Trophoblast cell (in vitro differentiated cells and primary cell): ENCODE data around the gene NMT1.
"Not testable (repeated sequence)": the region's sequence is repeated elsewhere in the genome, so short reads cannot be mapped to it uniquely, and the experiment has no call there.

ENCODE experiments used
- DNase-seq, 2 donors: peaks; one replicate each; pipeline ENCODE4 v3.0.0-alpha.2; 2016
- H2AFZ ChIP-seq: 2 replicates; pipeline ENCODE4 v1.6.1; 2013; ENCODE audit warnings: low read length, moderate library complexity, mild to moderate bottlenecking; ENCODE audit not compliant: insufficient read depth, poor library complexity
- H2AK5ac ChIP-seq: 2 replicates; pipeline ENCODE4 v1.6.1; 2013; ENCODE audit warnings: mild to moderate bottlenecking, low read length
- H2BK120ac ChIP-seq: 2 replicates; pipeline ENCODE4 v1.6.1; 2013; ENCODE audit warnings: low read length, mild to moderate bottlenecking, moderate library complexity; ENCODE audit not compliant: insufficient read depth, poor library complexity
- H2BK12ac ChIP-seq: 2 replicates; pipeline ENCODE4 v1.6.1; 2013; ENCODE audit warnings: mild to moderate bottlenecking, low read length, moderate library complexity
- H2BK5ac ChIP-seq: 2 replicates; pipeline ENCODE4 v1.6.1; 2013; ENCODE audit warnings: low read length, low read depth, moderate library complexity, mild to moderate bottlenecking; ENCODE audit not compliant: poor library complexity
- H3K14ac ChIP-seq: 2 replicates; pipeline ENCODE4 v1.6.1; 2013; ENCODE audit warnings: mild to moderate bottlenecking, low read length
- H3K18ac ChIP-seq: 2 replicates; pipeline ENCODE4 v1.6.1; 2013; ENCODE audit warnings: mild to moderate bottlenecking, low read length
- H3K23ac ChIP-seq: 2 replicates; pipeline ENCODE4 v1.6.1; 2013; ENCODE audit warnings: low read length
- H3K27ac ChIP-seq: 2 replicates; pipeline ENCODE4 v1.5.1; 2013; ENCODE audit warnings: low read depth, mild to moderate bottlenecking, inconsistent platforms, low read length, moderate library complexity
- H3K27me3 ChIP-seq: 2 replicates; pipeline ENCODE4 v1.6.1; 2013; ENCODE audit warnings: inconsistent platforms, mild to moderate bottlenecking, low read length, moderate library complexity; ENCODE audit not compliant: insufficient read depth
- H3K36me3 ChIP-seq, 2 experiments: 1 replicate in 1 of 2; 2 replicates in 1 of 2; pipeline ENCODE4 v1.6.1; 2013; ENCODE audit warnings: low read length in 2 of 2, mild to moderate bottlenecking in 2 of 2, moderate library complexity in 1 of 2; ENCODE audit not compliant: insufficient read depth in 2 of 2, control insufficient read depth in 1 of 2
- H3K4ac ChIP-seq: 2 replicates; pipeline ENCODE4 v1.6.1; 2013; ENCODE audit warnings: low read depth, mild to moderate bottlenecking, low read length, moderate library complexity
- H3K4me1 ChIP-seq, 2 experiments: 1 replicate in 1 of 2; 2 replicates in 1 of 2; pipeline ENCODE4 v1.6.1; 2013; ENCODE audit warnings: low read length in 2 of 2, mild to moderate bottlenecking in 2 of 2, moderate library complexity in 1 of 2; ENCODE audit not compliant: insufficient read depth in 2 of 2, control insufficient read depth in 1 of 2
- H3K4me2 ChIP-seq: 2 replicates; pipeline ENCODE4 v1.6.1; 2013; ENCODE audit warnings: inconsistent platforms, mild to moderate bottlenecking, low read length, moderate library complexity
- H3K4me3 ChIP-seq: 2 replicates; pipeline ENCODE4 v1.5.1; 2013; ENCODE audit warnings: mild to moderate bottlenecking, low read depth, low read length, inconsistent platforms
- H3K79me1 ChIP-seq: one replicate; pipeline ENCODE4 v1.6.1; 2013; ENCODE audit warnings: low read length
- H3K79me2 ChIP-seq: 2 replicates; pipeline ENCODE4 v1.6.1; 2013; ENCODE audit warnings: low read length, mild to moderate bottlenecking; ENCODE audit not compliant: control insufficient read depth, insufficient read depth, poor library complexity
- H3K9ac ChIP-seq: 2 replicates; pipeline ENCODE4 v1.6.1; 2013; ENCODE audit warnings: mild to moderate bottlenecking, low read length
- H3K9me3 ChIP-seq: 2 replicates; pipeline ENCODE4 v1.6.1; 2013; ENCODE audit warnings: low read depth, mild to moderate bottlenecking, control low read depth, inconsistent platforms, low read length; ENCODE audit not compliant: insufficient read depth
- H4K12ac ChIP-seq: 2 replicates; pipeline ENCODE4 v1.6.1; 2013; ENCODE audit warnings: low read depth, mild to moderate bottlenecking, low read length, moderate library complexity
- H4K8ac ChIP-seq: 2 replicates; pipeline ENCODE4 v1.6.1; 2013; ENCODE audit warnings: low read depth, mild to moderate bottlenecking, low read length, moderate library complexity
- H4K91ac ChIP-seq: one replicate; pipeline ENCODE4 v1.6.1; 2013; ENCODE audit warnings: low read depth, mild to moderate bottlenecking, low read length, moderate library complexity
- WGBS: extraction: QIAGEN DNeasy Blood & Tissue Kit; methylation state at CpG from one replicate; pipeline ENCODE4 v1.1.7; 2013; ENCODE audit warnings: missing lambda C conversion rate; ENCODE audit not compliant: insufficient read length, insufficient coverage; ENCODE audit errors: extremely low coverage; 5-methylcytosine and 5-hydroxymethylcytosine counted together

The NMT1 gene

DNA sequence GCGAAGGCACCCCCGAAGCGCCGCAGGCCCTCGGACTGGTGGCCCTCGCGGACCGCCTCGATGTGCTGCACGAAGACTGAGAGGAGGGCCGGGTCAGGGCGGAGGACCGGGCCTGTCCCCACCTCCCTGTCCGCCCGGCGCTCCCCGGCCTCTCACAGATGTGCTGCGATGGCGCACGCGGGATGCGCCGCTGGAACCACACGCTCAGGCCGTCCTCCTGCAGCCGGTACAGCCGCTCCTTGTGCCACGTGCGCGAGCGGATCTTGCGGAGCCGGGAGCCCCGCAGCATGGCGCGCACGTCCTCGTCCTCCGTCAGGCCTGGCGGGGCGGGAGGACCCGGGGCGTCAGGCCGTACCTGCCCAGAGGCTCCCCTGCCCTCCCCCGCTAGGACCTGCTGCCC lies 59.9 kb downstream of the NMT1 start:
- Histone ChIP-seq H3K9me3 (no peaks in the 10 kb centered on the region), H2AK5ac (no peak overlapping the region), H3K27me3 (no peaks in the 10 kb centered on the region), H2BK12ac (no peak overlapping the region), H3K4me1 (peaks cover 10 to 13% of the 10 kb centered on the region in 2 experiments), H2BK120ac (no peak overlapping the region), H2AFZ (no peak overlapping the region), H3K79me2 (no peaks in the 10 kb centered on the region), H3K4me2 (no peak overlapping the region), H3K79me1 (peaks cover 3% of the 10 kb centered on the region), H4K91ac (no peak overlapping the region), H4K12ac (no peak overlapping the region), H4K8ac (no peak overlapping the region), H3K23ac (no peak overlapping the region), H3K4me3 (no peak overlapping the region), H3K27ac (no peak overlapping the region), H3K9ac (no peak overlapping the region), H3K4ac (no peak overlapping the region), H3K18ac (no peak overlapping the region), H3K36me3 (peaks cover 13 to 16% of the 10 kb centered on the region in 2 experiments), H2BK5ac (no peak overlapping the region), H3K14ac (no peak overlapping the region)
- DNase-seq = no peak
- WGBS = no CpG with 5 or more reads among the region's 45 CpGs

DNA sequence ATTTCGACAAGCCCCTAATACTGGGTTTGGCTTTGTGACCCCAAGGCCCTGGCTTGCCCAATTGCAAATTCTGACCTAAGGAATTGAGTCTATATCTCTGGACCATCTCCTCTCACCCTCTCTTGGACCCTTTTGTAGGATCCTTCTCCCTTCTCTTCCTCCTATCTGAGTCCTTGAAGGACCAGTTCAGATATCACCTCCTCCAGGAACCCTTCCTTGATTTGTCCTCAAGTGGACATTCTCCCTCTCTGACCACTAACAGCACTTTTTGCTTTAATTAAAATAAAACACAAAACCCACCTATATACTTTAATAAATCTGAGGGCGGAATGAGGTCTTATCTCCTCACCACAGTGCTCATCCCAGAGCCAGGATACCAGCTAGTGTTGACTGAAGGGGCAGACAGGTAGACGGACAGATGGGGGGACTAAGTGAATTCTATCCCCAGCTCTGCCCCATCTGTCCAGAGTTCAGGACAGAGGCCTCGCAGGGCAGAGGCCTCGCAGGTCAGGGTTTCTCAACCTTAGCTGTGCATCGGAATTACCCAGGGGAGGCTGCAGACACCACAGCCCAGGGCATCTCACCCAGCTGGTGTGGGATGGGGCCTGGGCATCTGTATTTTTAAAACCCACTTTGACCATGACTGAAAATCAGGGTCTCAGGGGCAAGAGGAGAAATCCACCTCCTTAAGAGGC lies 62.1 kb downstream of the NMT1 start:
- no peak overlapping the region for H3K14ac ChIP-seq
- H3K27ac ChIP-seq = no peak overlapping the region
- H3K4me2 ChIP-seq = no peak overlapping the region
- peaks cover 22 to 25% of the 10 kb centered on the region in 2 experiments for H3K4me1 ChIP-seq
- no peak overlapping the region for H2BK5ac ChIP-seq
- no peaks in the 10 kb centered on the region for H3K9me3 ChIP-seq
- H3K18ac ChIP-seq = no peak overlapping the region
- H3K27me3 ChIP-seq = no peaks in the 10 kb centered on the region
- H3K4ac ChIP-seq = no peak overlapping the region
- no peaks in the 10 kb centered on the region for H3K79me2 ChIP-seq
- H3K23ac ChIP-seq = no peak overlapping the region
- H3K36me3 ChIP-seq = peaks cover 6 to 12% of the 10 kb centered on the region in 2 experiments
- peaks cover 9% of the 10 kb centered on the region for H3K79me1 ChIP-seq
- peak overlapping the region; percentile 20 for H4K91ac ChIP-seq
- no peak overlapping the region for H2AFZ ChIP-seq
- H2BK120ac ChIP-seq = no peak overlapping the region
- H2BK12ac ChIP-seq = peak overlapping the region; percentile 41
- H2AK5ac ChIP-seq = no peak overlapping the region
- no peak overlapping the region for H4K8ac ChIP-seq
- no peak for DNase-seq
- no CpG with 5 or more reads among the region's 6 CpGs for WGBS
- no peak overlapping the region for H3K9ac ChIP-seq
- no peak overlapping the region for H3K4me3 ChIP-seq
- no peak overlapping the region for H4K12ac ChIP-seq

DNA sequence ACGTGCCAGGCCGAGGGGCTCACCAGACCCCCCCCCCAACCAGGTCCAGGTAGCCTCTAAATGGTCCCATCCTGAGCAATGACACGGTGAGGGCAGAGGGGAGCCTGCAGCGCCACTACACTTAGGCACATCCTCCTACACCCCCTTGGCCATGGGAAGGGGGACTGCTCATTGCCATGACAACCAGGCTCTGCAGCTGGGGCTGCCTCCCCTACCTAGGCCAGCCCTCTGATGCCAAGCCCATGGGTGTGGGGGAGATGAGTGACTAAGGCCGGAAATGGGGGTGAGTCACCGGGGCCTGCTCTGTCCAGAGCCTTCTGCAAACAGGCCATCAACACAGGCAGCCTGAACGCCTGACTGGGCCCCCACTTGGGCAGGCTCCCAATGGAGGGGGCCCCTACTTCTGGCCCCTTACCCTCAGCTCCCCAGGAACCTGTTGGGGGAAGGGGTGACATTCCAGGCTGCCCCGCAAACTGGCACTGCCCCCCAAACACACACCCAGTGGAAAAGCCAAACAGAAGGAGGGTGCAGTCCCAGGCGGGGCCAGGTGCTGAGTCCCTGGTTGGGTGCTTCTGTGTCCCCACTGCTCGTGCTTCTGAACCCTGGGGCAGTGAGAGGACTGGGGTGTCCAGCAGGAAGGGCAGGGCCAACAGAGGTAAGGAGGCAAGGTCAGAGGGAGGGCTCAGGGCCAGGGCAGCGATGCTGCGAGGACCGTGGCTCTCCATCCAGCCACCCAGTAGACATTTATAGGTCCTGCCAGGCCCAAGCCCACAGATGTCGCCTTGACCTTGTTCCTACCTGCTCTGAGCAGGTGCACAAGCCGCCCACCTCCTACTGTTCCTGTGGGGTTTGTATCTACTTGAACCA lies 63.0 kb downstream of the NMT1 start:
- peaks cover 11% of the 10 kb centered on the region for H3K79me1 ChIP-seq
- no peak overlapping the region for H3K27ac ChIP-seq
- H2AK5ac ChIP-seq = peak overlapping the region; percentile 77
- H2BK5ac ChIP-seq = no peak overlapping the region
- no peak overlapping the region for H3K4me3 ChIP-seq
- no peak overlapping the region for H4K12ac ChIP-seq
- H4K8ac ChIP-seq = peak overlapping the region; percentile 48
- H3K36me3 ChIP-seq = peaks cover 2 to 10% of the 10 kb centered on the region in 2 experiments
- peak overlapping the region; percentile 60 for H3K18ac ChIP-seq
- no peaks in the 10 kb centered on the region for H3K27me3 ChIP-seq
- H3K79me2 ChIP-seq = no peaks in the 10 kb centered on the region
- H4K91ac ChIP-seq = peak overlapping the region; percentile 81
- H3K4me1 ChIP-seq = peaks cover 26 to 28% of the 10 kb centered on the region in 2 experiments
- H3K9me3 ChIP-seq = no peaks in the 10 kb centered on the region
- no peak overlapping the region for H3K23ac ChIP-seq
- H3K4ac ChIP-seq = peak overlapping the region; percentile 38
- peak overlapping the region; percentile 72 for H2BK120ac ChIP-seq
- peak overlapping the region; percentile 7 for H3K4me2 ChIP-seq
- H3K14ac ChIP-seq = peak overlapping the region; percentile 11
- no peak for DNase-seq
- peak overlapping the region; percentile 60 for H2AFZ ChIP-seq
- H3K9ac ChIP-seq = no peak overlapping the region
- H2BK12ac ChIP-seq = peak overlapping the region; percentile 79
- WGBS = no CpG with 5 or more reads among the region's 15 CpGs

DNA sequence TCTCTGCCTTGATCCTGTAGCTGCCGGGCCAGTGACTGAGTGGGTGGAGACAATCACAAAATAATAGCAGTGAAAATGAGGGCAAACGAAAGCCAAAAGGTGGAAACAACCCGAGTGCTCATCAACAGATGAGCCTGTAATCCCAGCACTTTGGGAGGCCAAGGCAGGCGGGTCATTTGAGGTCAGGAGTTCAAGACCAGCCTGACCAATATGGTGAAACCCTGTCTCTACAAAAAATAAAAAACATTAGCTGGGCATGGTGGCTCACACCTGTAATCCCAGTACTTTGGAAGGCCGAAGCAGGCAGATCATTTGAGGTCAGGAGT lies 63.6 kb downstream of the NMT1 start:
- not testable (repeated sequence) for H3K14ac ChIP-seq, H3K4me2 ChIP-seq, H3K23ac ChIP-seq, H3K79me2 ChIP-seq, H2BK120ac ChIP-seq, H3K9ac ChIP-seq, H3K4me3 ChIP-seq, H2BK5ac ChIP-seq, H4K8ac ChIP-seq, H2AFZ ChIP-seq, H4K91ac ChIP-seq, H2AK5ac ChIP-seq, H4K12ac ChIP-seq, H3K18ac ChIP-seq, H2BK12ac ChIP-seq, H3K27ac ChIP-seq, H3K4ac ChIP-seq, DNase-seq, H3K9me3 ChIP-seq, H3K36me3 ChIP-seq, H3K27me3 ChIP-seq
- no CpG with 5 or more reads among the region's 5 CpGs for WGBS
- Histone ChIP-seq H3K4me1 (peaks cover 32 to 33% of the 10 kb centered on the region in 2 experiments), H3K79me1 (peaks cover 15% of the 10 kb centered on the region)
